GM18868 (cell line): ENCODE measurements around the gene SLC1A2.

Experiments
- ATAC-seq: cut with Tn5 transposase; IDR thresholded peaks from one replicate; pipeline ENCODE4 v1.9.1; 2021; ENCODE audit warnings: mild to moderate bottlenecking, moderate library complexity; ENCODE audit not compliant: unreplicated experiment

Gene SLC1A2

DNA sequence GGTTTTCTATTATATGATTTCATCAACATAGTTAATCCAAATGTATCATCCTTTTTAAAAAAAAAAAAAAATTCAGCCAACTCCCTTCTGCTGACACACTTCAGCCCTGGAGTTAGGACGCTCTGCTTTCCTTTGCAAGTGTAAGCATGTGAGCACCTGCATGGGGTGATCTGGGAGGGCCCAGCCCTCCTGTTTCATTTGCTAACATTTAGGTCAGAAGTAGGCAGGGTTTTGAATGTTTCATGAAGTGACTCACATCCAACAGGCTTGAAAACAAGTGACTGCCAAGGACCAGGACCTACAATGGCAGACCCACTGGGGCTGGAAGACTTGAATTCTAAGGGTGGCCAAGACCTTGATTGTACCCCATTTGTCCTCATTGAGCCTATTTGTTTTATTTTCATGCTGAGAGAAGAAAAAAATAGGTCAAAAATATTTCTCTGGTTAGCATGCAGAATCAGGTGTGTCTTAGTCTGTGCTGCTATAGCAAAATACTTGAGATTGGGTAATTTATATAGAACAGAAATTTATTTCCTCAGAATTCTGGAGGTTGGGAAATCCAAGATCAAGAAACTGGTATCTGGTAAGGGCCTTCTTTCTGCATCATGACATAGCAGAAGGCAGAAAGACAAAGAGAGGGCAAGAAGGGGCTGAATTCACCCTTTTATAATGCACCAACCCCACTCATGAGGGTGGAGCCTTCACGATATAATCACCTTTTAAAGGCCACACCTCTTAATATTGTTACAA lies 142.8 kb downstream of the SLC1A2 start:
- ATAC-seq, result no peak

DNA sequence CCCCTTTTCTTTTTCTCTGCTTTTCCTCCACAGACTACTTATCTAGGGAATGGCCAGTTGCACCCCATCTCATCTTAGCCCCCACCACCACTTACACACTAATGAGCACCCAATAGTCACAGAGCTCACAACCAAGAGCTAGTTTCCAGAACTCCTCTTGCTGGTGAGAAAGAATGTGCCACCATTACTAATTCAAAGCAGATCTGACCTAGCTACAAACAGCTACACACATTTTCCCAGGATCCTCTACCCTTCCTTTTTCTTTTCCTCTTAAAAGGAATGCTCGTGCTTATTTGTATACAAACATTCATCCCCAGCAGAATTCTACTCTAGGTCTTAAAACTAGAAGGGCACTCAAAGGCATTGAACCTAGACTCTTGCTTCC lies 143.6 kb downstream of the SLC1A2 start:
- ATAC-seq, result no peak

DNA sequence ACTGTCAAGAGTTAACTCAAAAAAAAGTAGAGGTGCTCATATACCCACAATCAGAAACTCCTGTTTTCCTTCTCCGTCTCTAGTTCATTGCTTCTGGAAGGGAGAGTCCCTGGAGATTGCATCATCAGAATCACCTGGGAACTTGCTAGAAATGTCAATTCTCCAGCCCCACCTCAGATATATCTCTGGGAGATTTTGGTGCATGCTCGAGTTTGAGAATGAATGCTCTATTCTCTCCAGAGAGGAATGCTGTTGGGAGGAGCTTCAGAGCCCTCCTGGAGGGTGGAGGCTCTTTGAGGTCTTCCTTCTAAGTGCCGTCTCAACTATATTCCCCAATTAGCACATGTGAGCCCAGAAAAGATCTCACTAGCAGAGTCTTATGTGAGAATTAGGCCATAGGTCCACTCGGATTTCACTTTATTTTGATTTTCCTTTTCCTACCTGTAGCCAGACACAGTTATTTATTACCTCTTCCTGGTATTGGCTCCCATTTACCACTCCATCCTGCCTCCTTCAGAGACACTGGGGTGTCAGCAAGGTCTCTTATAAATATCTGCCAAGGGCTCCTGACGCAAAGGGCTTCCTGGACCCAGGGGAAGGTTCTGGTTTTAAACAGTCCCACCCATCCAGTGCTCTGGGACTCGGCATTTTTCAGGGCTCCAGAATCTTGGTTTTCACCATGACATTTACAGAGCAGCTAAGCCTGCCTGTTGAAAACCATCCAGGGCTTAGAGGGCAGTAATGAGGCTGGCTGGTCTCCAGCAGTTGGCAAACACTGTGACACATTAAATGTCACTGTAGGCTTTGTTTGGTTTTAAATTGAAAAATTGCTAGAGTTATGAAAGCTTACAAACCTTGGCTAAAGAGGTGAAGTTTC lies 144.2 kb downstream of the SLC1A2 start:
- ATAC-seq, result no peak

DNA sequence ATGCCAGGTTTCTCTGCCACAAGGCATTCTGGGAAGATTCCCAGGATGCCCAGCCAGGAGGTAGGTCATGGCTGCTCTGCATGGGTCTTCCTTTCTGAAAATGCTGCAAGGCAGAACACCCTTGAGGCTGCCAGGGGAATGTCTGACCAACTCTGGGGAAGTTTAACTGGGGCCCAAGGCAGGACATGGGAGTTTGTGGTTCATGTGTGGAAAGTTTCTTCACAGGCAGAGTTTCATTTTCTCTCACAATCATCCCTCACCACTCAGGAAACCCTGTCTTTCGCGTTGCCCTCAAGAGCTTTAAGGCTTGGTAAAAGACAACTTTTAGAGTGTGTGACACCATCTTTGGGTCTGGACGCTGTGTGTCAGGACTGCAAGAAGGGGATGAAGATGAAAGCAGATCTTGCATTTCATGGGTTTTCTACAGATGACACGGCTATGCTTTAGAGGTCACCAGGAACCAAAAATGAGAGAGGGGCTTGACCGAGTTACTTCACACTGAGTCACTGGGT lies 146.9 kb downstream of the SLC1A2 start:
- ATAC-seq, result peak; percentile 87

DNA sequence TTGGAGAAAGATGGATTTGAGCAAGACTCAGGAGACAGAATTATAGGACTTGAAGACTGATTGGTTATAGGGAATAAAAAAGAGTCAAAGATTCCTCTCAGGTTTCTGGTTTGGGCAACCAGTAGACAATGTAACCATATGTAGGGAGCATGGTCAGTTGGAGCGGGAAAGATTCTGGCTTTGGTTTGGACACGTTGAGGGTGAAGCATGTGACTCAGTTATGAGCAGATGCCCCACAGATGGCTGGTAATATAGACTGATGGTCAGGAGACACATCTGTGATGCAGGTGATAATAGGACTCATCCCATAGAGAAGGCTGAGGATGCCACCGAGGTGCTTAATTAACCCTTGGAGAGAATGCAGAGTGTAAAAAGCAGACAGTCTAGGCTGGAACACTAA lies 148.3 kb downstream of the SLC1A2 start:
- ATAC-seq, result no peak

DNA sequence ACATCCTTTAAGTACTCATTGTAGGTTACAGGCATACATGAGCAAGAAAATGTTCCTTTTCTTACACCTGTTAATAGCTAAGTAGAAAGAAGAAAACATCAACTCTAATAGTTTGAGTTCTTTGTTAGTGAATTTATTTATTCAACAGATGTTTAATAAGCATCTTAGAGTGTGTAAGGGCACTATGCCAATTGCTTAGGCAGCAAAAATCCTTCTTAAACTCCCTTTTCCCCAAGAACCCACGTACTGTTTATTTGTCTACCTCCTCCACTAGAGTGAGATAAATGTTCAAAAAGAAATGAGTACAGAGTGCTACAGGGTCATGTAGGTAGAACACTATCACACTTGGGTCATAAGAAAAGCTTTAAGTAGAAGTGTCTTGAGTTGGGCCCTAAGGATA lies 149.0 kb downstream of the SLC1A2 start:
- no peak for ATAC-seq

DNA sequence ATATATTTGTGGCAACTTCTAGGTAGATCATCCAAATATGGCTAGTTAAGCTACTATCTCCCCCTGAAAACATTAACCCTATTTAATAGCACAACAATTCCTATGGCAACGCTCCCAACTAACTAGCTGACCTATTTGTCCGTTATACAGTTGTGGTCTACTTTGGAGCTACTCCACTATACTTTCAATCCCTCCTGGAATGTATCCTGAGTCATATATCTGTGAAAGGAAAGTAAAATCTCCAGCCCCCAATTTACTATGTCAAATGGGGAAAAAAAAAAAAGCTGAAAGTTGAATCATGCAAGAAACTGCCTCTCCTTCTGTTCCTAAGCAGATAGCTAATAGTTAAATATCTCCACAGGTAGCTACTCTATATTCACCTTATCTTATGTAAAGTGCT lies 151.9 kb downstream of the SLC1A2 start:
- no peak for ATAC-seq

DNA sequence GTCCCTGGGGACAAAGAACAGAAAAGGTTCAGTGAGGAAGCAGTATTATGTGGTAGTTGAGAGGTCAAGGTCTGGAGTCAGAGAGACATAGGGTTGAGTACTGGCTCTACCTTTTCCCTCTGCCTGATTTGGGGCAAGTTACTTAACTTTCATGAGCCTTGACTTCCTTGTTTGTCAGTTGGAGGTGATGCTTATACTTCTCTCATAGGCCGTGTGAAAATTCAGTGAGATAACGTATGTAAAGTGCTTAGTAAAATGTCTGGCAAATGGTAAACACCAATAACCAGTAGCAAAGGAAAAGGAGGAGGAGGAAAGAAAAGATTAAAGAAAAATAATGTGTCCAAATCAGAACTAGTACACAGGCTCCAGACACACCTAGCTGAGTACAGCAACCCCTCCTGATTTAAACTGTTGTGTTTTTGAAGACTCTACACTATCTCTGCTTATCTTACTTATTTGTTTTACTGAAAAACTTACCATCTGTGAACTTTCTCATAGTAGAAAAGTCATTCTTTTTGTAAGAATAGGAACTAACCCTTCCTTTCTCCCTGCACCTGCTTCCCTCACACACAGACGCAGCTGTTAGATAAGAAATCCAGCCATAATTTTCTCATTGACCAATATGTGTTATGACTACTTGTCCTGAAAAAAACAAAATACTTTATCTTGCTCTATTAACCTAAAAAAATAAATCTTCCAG lies 153.5 kb downstream of the SLC1A2 start:
- ATAC-seq, result peak; percentile 51

DNA sequence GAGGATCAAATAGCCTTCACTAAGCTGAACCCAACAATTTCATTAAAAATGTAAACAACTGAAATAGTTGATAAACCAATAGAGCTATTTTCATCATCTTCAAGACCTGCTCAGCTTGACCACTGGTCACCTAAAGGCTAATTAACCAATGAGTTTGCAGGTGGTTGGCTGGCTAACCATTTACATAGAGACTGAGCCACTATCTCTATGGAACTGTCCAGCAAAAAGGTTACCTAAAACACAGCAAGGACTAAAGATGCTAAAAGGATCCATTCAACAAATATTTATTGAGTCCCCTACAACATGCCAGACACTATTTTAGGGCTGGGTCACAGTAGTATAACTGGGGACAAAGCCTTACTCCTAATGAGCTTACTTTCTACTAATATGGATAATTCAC lies 156.6 kb downstream of the SLC1A2 start:
- no peak for ATAC-seq

DNA sequence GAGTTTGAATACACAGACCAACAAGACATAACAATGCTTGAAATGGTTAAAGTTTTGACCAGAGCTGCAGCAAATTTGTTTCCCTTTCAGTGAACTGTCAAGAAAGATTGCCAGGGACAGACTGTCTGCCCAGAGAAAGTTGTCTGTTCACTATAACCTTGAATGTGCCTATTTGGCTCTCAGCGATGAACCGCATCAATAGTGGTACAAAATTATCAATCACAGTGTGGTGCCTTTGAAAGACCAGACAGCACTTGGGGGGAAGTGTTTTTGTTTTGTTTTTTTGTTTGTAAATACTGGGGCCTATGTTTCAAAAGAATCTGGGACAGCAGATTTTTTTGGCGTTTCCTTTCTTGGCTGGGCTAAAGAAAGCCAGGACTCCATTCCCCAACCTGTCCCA lies 157.3 kb downstream of the SLC1A2 start:
- ATAC-seq, result no peak

DNA sequence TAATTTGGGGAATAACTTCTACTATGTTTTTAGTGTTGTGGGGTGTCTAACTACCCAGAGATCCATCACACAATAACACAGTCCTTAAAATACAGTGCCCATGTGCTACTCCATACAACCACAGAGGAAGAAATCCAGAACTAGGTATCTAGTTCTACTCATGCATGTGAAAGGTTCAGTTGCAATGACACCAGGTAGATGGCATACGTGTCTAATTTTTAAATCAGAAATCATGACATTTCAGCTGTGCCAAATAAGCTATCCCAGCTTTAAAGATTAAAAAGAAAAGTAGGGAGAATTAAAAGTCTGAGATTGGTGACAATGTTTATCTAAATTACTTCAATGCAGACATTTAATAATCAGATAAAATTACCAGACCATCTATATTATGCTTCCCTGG lies 158.2 kb downstream of the SLC1A2 start:
- ATAC-seq, result no peak

DNA sequence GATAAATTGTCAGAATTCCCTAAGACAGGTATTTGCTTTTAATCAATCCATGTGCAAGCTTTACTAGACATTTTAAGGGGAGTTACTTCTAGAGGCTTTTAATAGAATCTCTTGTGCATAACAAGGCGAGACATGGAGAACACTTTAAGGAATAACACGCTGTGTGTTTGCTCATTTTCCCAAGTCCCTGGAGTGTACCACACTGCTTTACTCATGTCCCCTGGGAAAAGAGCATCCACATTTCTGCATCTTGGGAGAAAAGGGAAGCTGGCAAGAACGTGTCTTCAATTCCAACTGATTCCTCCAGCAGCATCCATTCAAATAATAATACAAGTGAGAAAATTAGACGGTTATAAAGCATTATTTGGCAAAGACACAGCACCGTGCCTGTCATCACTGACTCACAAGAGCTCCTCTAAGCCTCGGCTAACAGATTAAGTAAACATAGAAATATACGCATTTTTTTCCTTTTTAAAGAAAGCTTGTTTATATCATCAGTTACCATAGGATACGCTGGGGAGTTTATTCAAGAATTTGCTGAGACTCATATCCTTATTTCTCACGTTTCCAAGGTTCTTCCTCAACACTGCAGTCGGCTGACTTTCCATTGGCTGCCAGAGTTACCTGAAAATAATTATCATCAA lies 158.9 kb downstream of the SLC1A2 start:
- no peak for ATAC-seq

DNA sequence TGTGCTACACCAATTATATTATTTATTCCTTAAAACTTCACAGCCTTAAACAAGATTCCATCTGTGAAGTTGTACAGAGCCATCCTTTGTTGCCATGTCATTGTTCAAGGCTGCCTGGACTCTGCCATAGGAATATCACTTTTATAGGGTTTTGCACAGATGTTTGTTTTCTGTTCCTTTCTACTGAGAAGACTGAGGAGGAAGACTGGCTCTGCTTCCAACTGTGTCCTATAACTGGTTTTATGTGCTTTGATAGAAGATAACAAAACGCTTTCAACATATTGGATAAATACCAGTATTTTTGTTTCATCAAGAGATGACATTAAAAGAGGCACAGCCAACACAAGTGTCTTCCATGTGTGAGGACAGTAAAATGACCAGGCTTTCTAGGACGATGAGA lies 159.8 kb downstream of the SLC1A2 start:
- no peak for ATAC-seq

DNA sequence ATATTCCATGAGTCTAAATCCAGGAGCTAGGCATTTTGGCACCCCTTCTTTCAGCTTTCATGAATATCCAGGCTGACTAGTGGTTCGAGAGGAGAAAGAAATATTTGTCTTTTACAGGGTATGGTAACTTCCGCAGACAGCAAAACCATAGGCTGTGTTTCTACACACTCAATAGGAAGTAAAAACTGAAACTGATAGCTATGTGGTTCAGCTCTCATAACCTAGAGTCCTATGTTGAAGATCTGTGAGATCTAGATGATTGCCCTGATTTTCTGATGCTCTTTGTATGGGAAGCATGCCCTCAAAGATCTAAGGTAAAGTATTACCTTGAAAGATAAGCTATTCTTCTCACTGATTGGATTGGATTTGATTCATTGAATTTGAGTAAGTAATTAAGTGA lies 162.1 kb downstream of the SLC1A2 start:
- ATAC-seq, result peak; percentile 100

DNA sequence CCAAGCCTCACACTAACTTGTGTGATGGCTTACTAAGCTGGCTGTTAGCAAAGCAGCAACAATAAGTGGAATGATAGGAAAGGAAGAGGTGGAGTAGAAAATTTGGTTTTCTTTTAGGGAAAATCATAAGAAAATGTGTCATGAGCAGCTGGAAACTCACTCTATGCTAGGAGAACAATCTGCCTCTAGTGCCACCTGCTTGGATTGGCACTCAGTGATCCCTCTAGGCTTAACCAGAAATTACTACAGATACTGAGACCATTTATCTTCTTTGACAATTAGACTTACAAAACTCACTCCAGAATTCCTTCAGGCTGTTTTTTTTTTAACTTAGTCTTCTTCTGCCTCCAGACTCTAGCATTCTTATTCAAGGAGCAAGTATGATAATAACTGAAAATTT lies 163.1 kb downstream of the SLC1A2 start:
- no peak for ATAC-seq

DNA sequence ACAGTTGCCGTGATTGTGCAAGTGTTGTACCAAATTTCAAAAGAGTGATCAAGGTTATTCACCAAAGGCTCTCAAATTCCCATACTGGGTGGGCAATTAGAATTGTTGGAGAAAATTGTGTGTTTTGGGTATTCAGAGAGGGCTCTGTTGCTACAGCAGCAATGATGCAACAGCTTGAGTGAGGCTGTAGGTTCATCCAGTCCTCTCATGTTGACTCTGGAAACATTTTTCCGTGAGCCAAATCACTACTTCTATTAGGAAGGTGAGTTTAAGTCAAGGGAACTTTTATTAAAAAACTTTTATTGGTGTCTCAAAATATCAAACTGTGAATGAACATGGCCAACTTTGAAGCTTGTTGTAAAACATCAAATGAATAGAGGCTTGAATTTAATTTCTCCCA lies 163.8 kb downstream of the SLC1A2 start:
- no peak for ATAC-seq

DNA sequence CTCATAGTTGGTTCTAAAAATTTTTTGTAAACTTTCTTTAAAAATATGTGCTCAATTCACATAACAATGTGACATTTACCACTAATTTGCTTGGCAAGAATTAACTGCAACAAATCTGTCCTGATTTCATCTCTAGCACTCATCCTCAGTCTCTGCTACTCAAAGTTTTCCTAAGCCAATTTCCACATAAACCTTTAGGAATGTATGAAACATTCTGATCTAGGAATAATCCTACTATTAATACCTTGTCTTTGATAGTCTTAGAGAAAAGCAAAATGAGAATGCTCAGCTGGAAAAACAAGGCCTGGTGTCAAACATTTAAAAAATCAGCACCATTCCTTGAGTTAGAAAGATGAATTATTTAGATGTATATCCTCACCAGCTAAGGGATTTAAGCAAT lies 166.1 kb downstream of the SLC1A2 start:
- no peak for ATAC-seq

DNA sequence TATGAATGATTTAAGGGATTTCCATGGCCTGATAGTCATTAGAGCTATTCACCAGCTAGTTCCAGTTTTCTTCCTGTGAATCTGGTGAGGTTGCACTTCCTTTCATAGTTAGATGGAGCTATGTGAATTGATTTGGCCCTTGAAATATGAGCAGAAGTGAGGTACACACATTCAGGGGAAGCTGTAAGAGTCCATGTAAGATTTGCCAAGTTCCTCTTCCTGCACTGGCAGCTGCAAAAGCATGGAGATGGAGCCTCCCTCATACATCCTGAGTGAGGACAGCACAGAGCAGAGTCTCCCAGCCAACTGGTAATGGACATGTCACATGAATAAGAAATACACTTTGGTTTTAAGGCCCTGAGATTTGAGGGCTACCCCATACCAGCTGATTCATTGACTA lies 168.7 kb downstream of the SLC1A2 start:
- ATAC-seq, result no peak

DNA sequence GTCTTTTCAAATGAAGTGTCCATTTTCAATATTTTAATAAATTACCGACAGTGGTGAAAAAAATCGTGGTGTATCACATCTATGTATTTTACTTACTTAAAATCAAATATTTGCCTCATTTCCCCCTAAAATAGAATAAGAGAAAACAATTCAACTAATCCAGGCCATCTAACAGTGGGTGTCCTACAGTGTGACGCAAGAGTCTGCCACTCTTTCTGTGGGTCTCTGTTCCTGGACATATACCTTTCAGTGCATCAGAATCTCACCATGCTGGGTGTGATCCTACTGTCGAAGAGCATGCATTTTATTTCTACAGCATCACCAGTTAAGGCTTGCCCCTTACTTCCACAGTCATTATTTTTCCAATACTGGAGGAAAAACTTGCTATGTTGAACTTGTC lies 169.2 kb downstream of the SLC1A2 start:
- ATAC-seq, result no peak

DNA sequence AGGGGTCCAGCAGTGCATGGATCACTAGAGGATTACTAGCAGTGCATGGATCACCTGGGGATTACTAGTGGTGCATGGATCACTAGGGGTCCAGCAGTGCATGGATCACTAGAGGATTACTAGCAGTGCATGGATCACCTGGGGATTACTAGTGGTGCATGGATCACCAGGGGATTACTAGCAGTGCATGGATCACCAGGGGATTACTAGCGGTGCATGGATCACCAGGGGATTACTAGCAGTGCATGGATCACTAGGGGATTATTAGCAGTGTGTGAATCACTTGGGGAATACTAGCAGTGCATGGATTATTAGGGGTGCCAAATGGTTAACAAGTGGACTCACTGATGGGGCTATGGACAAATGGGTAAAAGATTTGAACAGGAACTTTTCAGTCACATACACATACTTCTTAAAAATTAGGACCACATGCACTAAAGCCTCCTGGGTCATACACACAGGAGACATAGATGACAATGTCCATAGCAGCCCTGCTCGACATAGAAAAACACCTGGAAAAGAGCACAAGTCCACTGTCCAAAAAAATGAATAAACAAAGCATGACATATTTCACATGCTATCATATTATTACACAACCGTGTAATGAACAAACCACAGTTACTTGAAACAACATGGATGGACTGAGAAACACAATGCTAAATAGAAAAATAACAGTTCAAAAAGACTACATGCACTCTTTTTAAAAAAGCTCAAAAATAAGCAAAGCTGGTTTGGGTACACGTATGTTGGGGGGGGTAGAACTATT lies 170.6 kb downstream of the SLC1A2 start:
- ATAC-seq, result no peak
